Stimulated activated memory B cell treated with anti-CD40 and anti-IgM and Interleukin-4, amounts not matched to agents 10 μg/mL and 1 μg/mL and 100 μg/mL, for 72 hours (primary cell): ENCODE measurements around the gene OSBPL10.

Experiments
- ATAC-seq: fragments of 150-1000 bp; cut with Tn5 transposase; 2 replicates; pipeline ENCODE4 v1.10.0; 2021
- H3K27ac Mint-ChIP-seq: one replicate; pipeline ENCODE4 v1.8.0; 2022; ENCODE audit warnings: mild to moderate bottlenecking, mixed read lengths
- H3K27me3 Mint-ChIP-seq: one replicate; pipeline ENCODE4 v1.8.0; 2022; ENCODE audit warnings: mixed read lengths
- H3K36me3 Mint-ChIP-seq: one replicate; pipeline ENCODE4 v1.8.0; 2022; ENCODE audit warnings: mixed read lengths
- H3K4me1 Mint-ChIP-seq: one replicate; pipeline ENCODE4 v1.8.0; 2022; ENCODE audit warnings: mixed read lengths
- H3K4me3 Mint-ChIP-seq: one replicate; pipeline ENCODE4 v1.8.0; 2022; ENCODE audit warnings: mild to moderate bottlenecking, moderate library complexity, mixed read lengths
- H3K9me3 Mint-ChIP-seq: one replicate; pipeline ENCODE4 v1.8.0; 2022; ENCODE audit warnings: mixed read lengths

The OSBPL10 gene

GRCh38 chr3:31831591-31831990 is 149.5 kb downstream of the OSBPL10 start:
- Mint-ChIP-seq H3K27ac (peak overlapping the region; percentile 59), H3K4me3 (no peak overlapping the region), H3K27me3 (no peaks in the 10 kb centered on the region), H3K4me1 (peaks cover 49% of the 10 kb centered on the region), H3K9me3 (no peaks in the 10 kb centered on the region), H3K36me3 (peaks cover 46% of the 10 kb centered on the region)
- no peak for ATAC-seq

GRCh38 chr3:31829826-31830426 is 151.1 kb downstream of the OSBPL10 start:
- Mint-ChIP-seq H3K27ac (peak overlapping the region; percentile 60), H3K4me1 (peaks cover 50% of the 10 kb centered on the region), H3K27me3 (no peaks in the 10 kb centered on the region), H3K9me3 (no peaks in the 10 kb centered on the region), H3K4me3 (no peak overlapping the region), H3K36me3 (peaks cover 57% of the 10 kb centered on the region)
- no peak for ATAC-seq

- Mint-ChIP-seq H3K4me1 (peaks cover 47% of the 10 kb centered on the region), H3K36me3 (peaks cover 66% of the 10 kb centered on the region), H3K27me3 (no peaks in the 10 kb centered on the region), H3K27ac (no peak overlapping the region), H3K4me3 (no peak overlapping the region), H3K9me3 (no peaks in the 10 kb centered on the region)
- ATAC-seq, result no peak
Observed at GRCh38 chr3:31829010-31829409, 152.1 kb downstream of the OSBPL10 start.

- Mint-ChIP-seq H3K36me3 (peaks cover 72% of the 10 kb centered on the region), H3K4me3 (no peak overlapping the region), H3K4me1 (peaks cover 46% of the 10 kb centered on the region), H3K27me3 (no peaks in the 10 kb centered on the region), H3K9me3 (no peaks in the 10 kb centered on the region), H3K27ac (no peak overlapping the region)
- ATAC-seq, result no peak
Observed at GRCh38 chr3:31828007-31828406, 153.1 kb downstream of the OSBPL10 start.

- Mint-ChIP-seq H3K4me1 (peaks cover 25% of the 10 kb centered on the region), H3K36me3 (peaks cover 58% of the 10 kb centered on the region), H3K4me3 (no peak overlapping the region), H3K27ac (no peak overlapping the region), H3K9me3 (no peaks in the 10 kb centered on the region), H3K27me3 (no peaks in the 10 kb centered on the region)
- no peak for ATAC-seq
Observed at GRCh38 chr3:31823184-31823583, 157.9 kb downstream of the OSBPL10 start.

- Mint-ChIP-seq H3K27me3 (no peaks in the 10 kb centered on the region), H3K9me3 (no peaks in the 10 kb centered on the region)
- no peak for ATAC-seq
Observed at GRCh38 chr3:31821118-31821517, 159.9 kb downstream of the OSBPL10 start.

GRCh38 chr3:31819441-31819840 is 161.6 kb downstream of the OSBPL10 start:
- Mint-ChIP-seq H3K27me3 (no peaks in the 10 kb centered on the region), H3K27ac (no peak overlapping the region), H3K36me3 (peaks cover 53% of the 10 kb centered on the region), H3K4me1 (peaks cover 35% of the 10 kb centered on the region), H3K9me3 (no peaks in the 10 kb centered on the region), H3K4me3 (no peak overlapping the region)
- ATAC-seq, result no peak

More at GRCh38 chr3:31821118-31821517, 159.9 kb downstream of the OSBPL10 start:
- Mint-ChIP-seq H3K27ac (peak overlapping the region; percentile 59), H3K36me3 (peaks cover 57% of the 10 kb centered on the region), H3K4me3 (no peak overlapping the region), H3K4me1 (peaks cover 29% of the 10 kb centered on the region)

GRCh38 chr3:31817411-31817966 is 163.6 kb downstream of the OSBPL10 start:
- peaks cover 46% of the 10 kb centered on the region for H3K36me3 Mint-ChIP-seq
- H3K27ac Mint-ChIP-seq, result no peak overlapping the region
- peaks cover 48% of the 10 kb centered on the region for H3K4me1 Mint-ChIP-seq
- no peaks in the 10 kb centered on the region for H3K27me3 Mint-ChIP-seq
- H3K4me3 Mint-ChIP-seq, result no peak overlapping the region
- H3K9me3 Mint-ChIP-seq, result no peaks in the 10 kb centered on the region
- ATAC-seq, result no peak

GRCh38 chr3:31815631-31816440 is 165.2 kb downstream of the OSBPL10 start:
- Mint-ChIP-seq H3K36me3 (peaks cover 45% of the 10 kb centered on the region), H3K27me3 (no peaks in the 10 kb centered on the region), H3K27ac (peak overlapping the region; percentile 76), H3K4me1 (peaks cover 58% of the 10 kb centered on the region), H3K4me3 (no peak overlapping the region), H3K9me3 (no peaks in the 10 kb centered on the region)
- no peak for ATAC-seq

- peaks cover 45% of the 10 kb centered on the region for H3K36me3 Mint-ChIP-seq
- H3K9me3 Mint-ChIP-seq, result no peaks in the 10 kb centered on the region
- H3K4me3 Mint-ChIP-seq, result no peak overlapping the region
- H3K27ac Mint-ChIP-seq, result peak overlapping the region; percentile 76
- no peak for ATAC-seq
- H3K27me3 Mint-ChIP-seq, result no peaks in the 10 kb centered on the region
- peaks cover 58% of the 10 kb centered on the region for H3K4me1 Mint-ChIP-seq
Observed at GRCh38 chr3:31815006-31815405, 166.1 kb downstream of the OSBPL10 start.

GRCh38 chr3:31813686-31814085 is 167.4 kb downstream of the OSBPL10 start:
- H3K27ac Mint-ChIP-seq, result peak overlapping the region; percentile 72

GRCh38 chr3:31813197-31813596 is 167.9 kb downstream of the OSBPL10 start:
- Mint-ChIP-seq H3K27ac (peak overlapping the region; percentile 72), H3K4me3 (no peak overlapping the region), H3K36me3 (peaks cover 32% of the 10 kb centered on the region), H3K27me3 (no peaks in the 10 kb centered on the region), H3K4me1 (peaks cover 58% of the 10 kb centered on the region), H3K9me3 (no peaks in the 10 kb centered on the region)
- ATAC-seq, result no peak

More at GRCh38 chr3:31813686-31814085, 167.4 kb downstream of the OSBPL10 start:
- no peaks in the 10 kb centered on the region for H3K9me3 Mint-ChIP-seq
- H3K27me3 Mint-ChIP-seq, result no peaks in the 10 kb centered on the region
- peaks cover 37% of the 10 kb centered on the region for H3K36me3 Mint-ChIP-seq
- ATAC-seq, result no peak
- H3K4me1 Mint-ChIP-seq, result peaks cover 61% of the 10 kb centered on the region
- no peak overlapping the region for H3K4me3 Mint-ChIP-seq

- ATAC-seq, result peak; percentile 51
- H3K27ac Mint-ChIP-seq, result peak overlapping the region; percentile 37
Observed at GRCh38 chr3:31810991-31811433, 170.1 kb downstream of the OSBPL10 start.

GRCh38 chr3:31808143-31808720 is 172.8 kb downstream of the OSBPL10 start:
- no peaks in the 10 kb centered on the region for H3K9me3 Mint-ChIP-seq
- peaks cover 33% of the 10 kb centered on the region for H3K36me3 Mint-ChIP-seq
- ATAC-seq, result no peak
- peaks cover 68% of the 10 kb centered on the region for H3K4me1 Mint-ChIP-seq
- no peak overlapping the region for H3K4me3 Mint-ChIP-seq
- peak overlapping the region; percentile 77 for H3K27ac Mint-ChIP-seq
- H3K27me3 Mint-ChIP-seq, result no peaks in the 10 kb centered on the region

More at GRCh38 chr3:31810991-31811433, 170.1 kb downstream of the OSBPL10 start:
- Mint-ChIP-seq H3K27me3 (no peaks in the 10 kb centered on the region), H3K36me3 (peaks cover 41% of the 10 kb centered on the region), H3K4me1 (peaks cover 65% of the 10 kb centered on the region), H3K9me3 (no peaks in the 10 kb centered on the region), H3K4me3 (no peak overlapping the region)
